Fibroblast of skin of back (primary cell): ENCODE measurements around the gene CDH13.
A peak's percentile ranks its signal among the peaks of the same experiment; 100 is the strongest.

Experiments
- DNase-seq: peaks from one replicate; pipeline ENCODE4 v3.0.0-alpha.2; 2013

The CDH13 gene

DNA sequence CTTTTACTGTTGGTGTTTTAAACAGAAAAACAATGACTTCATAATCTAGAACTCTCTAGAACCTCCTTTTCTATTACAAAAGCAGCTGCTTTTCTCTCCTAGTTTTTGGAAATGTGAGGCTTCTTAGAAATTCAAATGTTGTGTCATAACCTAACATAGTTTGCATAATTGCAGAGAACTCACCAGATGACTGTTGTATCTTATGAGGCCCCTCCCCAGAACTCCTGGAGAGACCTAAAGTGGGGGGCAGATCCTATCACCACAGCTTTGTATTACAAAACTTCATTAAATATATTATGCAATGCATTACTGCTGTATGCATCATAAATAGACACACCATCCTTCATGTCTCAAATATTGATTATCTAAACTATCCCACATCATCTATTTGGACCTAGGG is 642.3 kb downstream of the CDH13 start:
- no peak for DNase-seq

DNA sequence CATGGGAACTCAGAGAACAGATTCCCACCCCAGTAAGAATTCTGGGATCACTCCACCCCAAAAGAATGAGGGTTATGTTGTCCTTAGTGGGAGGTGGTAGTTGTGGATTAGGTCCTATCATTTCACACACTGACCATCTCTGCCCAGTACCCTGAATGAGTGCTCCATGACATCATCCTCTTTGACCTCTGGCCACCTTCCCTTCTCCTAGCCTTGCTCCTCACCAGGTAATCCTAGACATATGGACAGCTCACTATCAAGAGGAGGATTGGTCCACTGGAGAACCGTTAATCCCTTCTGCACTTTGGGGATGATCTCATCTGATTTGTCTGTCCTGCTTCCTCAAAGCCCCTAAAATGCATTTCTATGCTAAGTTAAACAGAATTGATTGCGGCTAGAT is 642.8 kb downstream of the CDH13 start:
- no peak for DNase-seq

DNA sequence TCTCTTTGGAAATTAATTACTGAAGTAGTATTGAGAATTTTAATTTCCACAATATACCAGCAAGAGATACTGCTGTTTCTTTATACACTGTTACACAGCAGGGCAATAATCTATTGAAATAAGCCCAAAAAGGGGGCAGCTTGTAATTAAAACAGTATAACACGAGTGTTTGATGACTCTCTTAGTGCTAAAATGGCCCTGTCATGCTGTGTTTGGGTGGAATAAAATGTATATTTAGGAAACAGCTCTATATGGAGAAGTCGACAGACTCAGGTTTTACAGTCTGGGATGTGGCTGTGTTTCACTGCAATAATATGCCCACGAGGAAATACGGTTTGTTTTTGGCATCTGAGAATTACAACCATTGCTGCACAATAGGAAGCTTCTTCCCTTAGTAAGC is 643.3 kb downstream of the CDH13 start:
- no peak for DNase-seq

DNA sequence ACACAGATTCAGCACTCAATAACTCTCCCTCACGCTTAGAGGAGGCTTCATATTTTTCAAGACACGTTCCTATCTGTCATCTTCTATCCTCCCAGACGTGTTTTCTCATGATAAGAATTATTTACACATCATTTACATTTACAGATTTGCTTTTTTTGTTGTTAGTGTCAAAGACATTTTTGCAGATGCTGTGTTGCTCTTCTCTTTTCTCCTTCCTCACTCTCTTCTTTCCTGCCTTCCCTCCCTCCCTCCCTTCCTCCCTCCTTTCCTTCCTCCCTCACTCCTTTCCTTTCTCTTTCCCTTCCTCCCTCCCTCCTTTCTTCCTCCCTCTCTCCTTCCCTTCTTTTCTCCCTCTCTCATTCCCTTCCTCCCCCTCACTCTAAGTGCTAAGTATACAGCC is 643.9 kb downstream of the CDH13 start:
- no peak for DNase-seq

DNA sequence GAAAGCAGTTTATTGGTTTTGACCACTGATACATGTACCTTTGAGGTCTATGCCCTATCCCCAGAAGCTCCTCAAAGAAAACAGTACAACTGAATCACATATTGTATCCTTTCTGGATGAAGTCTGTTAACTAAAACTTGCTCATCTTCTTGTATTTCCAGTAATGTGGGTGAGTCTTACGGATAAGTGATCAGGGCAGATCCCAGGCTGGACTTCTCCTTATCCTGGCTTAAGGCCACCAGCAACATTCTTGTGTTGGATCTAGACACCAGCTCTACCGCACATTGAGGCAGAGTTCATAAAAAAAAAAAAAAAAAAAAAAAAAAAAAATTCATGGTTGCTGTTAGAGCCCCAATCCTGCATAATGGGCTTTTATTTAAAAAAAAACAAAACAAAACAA is 644.4 kb downstream of the CDH13 start:
- DNase-seq, result peak; percentile 4

DNA sequence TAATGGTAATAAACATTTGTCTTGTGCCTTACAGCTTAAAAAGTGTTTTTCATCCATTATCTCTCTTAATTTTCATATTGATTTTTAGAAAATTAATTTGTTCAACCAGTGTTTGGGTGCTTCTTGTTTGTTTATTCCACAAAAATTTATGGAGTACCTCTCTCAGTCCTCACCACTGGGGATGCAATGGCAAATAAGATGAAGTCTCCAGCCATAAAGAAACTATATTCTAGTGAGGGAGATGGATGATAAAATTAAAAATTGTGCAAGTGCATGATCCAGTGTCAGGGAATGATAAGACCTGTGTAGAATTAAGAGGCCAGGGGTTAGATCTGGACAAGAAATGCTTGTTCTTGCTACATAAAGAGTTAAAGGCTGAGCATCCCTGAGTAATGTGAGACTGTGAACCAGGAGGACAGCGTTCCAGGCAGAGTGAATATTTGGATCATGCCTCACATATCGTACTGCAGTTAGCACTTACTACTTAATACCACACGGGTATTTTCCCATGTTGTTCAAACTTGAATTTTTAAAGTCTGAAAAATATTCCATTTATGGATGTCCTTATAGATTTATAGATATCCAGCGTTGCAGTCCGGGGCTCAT is 645.3 kb downstream of the CDH13 start:
- peak; percentile 56 for DNase-seq

DNA sequence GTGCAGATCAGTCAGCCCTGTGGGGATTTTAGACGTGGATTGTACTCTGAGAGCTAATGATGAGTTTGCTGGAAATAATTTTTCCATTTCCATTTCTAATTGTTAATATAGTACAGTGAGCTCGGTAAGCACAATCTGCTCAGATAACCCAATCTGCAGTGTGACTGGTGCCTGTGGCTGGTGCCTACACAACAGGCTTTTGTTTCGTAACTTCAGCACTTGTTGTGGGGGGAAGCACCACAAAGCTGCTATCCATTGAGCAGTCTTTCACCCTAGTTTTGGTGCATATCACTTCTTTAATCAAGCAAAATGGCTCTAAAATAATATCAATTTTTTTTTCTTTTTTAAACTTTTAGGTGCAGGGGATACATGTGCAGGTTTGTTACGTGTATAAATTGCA is 646.1 kb downstream of the CDH13 start:
- DNase-seq, result no peak

DNA sequence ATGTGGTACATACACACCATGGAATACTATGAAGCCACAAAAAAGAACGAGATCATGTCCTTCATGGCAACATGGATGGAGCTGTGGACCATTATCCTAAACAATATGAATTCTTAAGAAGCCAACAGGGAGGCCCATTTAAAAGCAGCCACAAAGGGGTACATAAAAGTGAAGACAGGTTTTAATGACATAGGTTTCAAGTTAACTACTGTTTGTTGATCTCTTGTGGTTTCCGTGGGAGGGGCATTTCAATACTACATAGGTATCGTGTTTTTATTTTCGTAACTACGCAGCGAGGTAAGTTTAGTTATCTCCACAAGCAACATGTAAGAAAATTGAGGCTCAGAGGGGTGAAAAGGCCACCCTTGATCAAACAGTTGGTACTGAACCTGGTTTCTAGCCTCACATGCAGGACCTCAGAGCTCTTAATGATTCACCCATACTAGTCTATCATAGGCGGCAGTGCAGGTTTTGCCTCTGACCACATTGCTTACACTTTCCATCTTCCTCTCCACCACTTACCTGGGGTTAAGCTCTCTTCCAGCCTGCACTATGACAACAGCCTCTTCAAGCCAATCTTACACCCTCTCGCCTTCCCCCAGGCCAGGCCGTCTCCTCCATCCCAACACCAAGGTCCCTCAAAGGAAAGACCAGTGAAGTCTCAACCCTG is 646.9 kb downstream of the CDH13 start:
- DNase-seq, result no peak

DNA sequence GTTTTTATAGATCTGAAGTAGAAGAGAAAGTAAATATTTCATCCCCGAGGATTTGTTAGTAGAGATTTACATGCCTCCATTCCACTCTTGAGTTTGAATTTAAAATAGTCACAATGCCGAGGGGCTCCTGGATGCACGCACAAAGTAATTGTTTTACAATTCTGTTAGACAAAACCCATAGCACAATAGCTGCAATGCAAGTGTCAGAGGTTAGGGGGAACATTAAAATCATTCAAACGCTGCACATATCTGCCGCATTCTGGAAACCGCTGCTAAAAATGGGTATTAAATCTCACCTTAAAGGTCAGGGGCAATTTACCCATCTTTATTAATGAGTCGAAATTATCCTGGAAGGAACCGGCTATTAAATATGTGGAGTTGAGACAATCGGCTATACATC is 652.5 kb downstream of the CDH13 start:
- no peak for DNase-seq

DNA sequence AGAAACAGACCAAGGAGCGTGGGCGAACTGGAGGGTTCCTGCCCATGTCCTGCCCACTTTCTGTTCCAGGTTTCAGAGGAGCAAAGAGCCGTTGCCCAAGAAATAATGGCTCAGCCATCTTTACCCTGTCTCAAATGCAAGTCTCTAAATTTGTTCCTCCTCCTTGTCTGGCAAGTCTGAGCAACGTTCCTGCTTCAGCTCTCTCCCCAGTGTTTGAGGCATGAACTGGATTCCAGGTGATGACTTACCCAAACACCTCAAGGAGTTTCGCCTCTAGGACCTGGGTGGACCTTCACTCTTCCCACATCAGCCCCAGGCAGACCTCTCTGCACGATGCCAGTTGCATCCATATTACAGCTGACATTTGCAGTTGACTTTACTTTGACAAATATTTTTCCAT is 659.2 kb downstream of the CDH13 start:
- DNase-seq, result no peak

DNA sequence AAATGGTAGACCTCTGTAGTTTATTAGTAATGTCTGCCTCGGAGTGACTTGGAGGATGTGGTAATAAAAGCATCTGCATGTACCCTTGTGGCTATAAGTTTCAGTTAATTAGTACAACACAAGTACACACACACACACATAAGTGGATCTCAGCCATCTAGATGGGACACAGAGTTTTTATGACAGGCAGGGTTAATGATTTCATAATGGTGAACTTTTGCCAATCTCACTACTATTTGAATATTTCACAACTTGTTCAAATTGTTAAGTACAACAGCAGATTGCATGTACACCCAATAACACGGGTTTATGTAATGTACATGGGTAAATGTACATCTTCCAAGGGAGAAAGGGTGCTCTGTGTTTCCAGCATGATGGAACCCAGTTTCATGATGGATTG is 669.7 kb downstream of the CDH13 start:
- no peak for DNase-seq

DNA sequence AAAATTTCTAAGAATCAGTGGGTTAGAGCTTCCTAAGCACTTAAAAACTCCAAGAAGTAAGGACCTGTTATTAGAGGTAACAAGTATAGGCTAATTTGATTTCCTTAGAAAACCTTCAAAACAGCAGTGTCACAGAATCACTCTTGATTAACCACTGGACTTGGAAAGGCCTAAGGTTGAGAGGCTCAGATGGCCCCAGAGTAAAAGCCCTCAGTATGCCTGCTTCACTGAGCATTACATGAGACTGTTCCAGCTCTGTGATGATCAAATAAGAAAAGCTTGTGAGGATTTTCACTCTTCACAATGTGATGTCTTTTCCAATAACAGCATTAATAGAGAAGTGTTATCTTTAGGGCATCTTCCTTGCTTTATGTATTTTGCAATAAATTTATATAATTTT is 671.8 kb downstream of the CDH13 start:
- no peak for DNase-seq

DNA sequence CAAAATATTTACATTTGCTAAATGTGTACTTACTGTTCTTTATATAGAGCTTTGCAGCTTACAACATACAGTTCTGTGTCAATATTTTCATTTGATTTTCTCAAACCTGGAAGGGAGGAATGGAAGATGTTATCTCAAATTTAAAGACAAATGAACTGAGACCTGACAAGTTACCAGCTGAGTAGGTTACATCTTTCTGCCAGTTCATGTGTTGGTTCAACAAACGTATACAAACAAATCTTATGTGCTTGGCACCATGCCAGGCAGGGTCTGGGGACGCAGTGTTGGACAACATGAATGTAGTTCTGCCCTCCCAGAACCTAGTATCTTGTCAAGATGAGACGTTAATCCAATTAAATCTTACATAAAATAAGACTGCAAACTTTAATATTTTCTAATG is 673.6 kb downstream of the CDH13 start:
- DNase-seq, result no peak

DNA sequence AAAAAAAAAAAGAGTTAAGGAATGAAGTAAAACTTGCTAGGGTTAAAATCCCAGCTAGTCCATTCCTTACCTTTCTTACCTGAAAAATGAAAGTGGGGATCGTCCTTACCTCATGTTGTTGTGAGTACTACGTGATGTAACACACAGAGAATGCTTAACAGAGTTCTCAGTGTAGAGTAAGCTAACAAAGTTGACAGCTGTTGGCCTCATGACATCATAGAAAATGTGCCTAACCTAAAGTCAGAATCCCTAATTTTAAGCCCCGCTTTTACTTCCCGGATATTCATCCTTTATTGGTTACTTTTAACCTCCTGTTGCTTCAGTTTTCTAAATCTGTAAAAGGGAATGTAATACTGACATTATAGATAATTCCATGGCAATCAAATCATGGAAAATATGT is 675.2 kb downstream of the CDH13 start:
- DNase-seq, result no peak

DNA sequence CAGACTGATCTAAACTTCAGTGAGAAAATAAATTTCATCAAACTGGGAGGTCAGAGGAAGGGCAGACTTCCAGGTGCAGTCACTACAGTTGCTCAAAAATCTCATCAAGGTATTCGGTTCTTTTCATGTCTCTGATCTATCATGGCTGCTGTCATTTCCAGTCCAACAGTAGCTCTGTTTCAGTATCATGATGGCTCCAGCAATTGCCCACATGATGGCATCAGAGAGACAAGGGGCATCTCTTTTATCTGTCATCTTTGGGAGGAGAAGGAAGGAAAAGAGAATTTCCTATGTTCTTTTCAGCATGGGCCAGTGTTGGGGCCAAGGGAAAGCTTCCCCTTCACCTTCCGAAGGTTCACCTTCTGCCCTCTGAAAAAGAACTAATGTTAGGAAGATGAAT is 676.1 kb downstream of the CDH13 start:
- DNase-seq, result no peak

DNA sequence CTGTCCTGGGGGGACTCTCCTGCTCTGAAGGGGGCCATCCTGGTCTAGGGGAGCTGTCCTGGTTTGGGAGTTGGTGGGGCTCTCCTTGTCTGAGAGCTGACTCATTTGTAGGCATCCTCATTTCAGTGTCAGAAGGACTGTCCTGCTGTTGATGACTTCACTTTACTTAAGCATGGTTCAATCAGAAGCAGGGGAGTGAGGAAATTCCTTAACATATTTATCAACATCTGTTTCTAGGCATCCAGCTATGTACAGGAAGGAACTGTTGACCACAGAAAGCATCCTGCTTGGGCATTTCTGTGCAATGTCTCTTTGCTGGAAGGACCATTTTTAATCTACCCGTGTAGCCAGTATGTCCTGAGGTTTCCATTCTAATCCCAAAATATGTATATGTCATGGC is 678.3 kb downstream of the CDH13 start:
- peak; percentile 94 for DNase-seq

DNA sequence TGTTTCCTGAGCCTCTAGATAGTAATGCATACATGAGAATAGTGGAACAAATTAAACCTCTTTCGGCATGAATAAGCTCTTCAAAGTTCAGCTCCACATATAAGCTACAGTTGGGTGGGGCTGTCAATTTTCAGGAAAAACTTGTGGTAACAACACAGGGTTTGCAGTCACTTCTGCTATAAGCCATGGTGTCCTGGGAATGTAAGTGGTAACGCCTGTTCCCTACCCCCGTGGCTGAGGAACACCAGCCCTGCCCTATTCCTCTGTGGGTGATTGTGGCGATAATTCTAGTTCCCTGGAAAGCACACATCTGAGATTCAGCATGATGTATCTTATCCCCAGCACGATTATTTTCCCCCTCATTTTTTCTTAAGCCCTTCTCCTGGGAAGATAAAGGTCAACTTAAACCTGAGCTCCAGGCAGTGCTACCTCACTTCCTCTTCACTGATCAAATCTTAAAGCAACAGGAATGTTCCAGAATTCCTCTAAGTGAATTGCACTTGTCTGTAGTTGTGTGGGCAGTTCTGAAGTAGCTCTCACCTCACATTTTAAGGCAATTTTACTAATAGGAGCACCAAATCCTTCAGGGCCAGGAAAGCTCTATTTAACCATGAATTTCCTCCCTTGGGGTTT is 680.3 kb downstream of the CDH13 start:
- DNase-seq, result no peak

DNA sequence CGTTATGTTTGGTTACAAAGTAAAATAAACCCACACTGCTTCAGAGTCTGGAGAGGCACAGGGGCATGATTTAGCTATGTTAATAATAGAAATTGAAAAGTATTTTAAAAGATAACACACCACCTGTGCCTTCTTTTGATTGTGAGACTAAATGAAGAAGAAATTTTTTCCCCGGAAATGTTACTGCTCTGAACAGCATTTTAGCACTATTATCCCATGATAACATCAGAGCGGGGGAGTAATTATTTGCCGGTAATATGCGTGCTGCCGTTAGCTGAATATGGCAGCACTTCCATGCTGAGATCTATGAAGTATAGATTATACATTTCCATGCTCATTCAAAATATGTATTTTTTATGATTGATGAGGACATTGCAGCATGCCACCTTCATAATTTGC is 680.8 kb downstream of the CDH13 start:
- no peak for DNase-seq

DNA sequence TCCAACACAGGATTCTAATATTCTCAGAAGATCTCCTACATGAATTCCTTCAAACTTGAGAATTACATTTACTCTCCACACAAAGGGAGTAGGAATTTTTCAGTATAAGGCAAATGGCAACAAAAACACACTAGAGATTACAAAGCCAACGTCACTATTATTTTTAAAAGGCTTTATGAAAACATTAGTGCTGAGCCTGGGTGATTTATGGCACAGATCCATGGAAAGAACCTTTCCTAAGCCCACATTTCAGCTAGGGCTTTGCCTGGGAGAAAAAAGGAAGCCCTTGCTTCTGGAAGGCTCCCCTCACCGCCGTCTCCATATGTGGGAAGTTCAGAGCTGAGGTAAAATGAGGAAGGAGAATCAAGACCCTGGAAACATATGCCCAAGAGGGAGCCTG is 681.6 kb downstream of the CDH13 start:
- peak; percentile 75 for DNase-seq

DNA sequence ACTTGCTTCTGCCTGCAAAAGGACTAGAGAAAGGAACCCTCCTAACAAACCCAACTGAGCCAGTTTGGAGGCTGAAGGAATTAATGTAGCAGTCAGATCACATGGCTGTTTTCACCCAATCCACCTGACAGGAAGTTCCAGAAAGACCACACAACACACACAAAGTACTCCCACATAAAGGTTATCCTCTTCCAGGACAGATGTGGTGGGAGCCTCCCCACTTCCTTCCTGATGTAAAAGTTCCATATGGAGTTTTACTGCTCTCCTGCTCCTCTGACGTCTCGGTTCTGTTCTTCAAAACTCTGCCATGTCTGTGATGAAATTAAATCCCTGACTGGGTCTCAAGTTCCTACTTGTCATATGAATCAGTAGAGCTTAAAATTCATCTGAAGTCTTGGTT is 684.0 kb downstream of the CDH13 start:
- no peak for DNase-seq

DNA sequence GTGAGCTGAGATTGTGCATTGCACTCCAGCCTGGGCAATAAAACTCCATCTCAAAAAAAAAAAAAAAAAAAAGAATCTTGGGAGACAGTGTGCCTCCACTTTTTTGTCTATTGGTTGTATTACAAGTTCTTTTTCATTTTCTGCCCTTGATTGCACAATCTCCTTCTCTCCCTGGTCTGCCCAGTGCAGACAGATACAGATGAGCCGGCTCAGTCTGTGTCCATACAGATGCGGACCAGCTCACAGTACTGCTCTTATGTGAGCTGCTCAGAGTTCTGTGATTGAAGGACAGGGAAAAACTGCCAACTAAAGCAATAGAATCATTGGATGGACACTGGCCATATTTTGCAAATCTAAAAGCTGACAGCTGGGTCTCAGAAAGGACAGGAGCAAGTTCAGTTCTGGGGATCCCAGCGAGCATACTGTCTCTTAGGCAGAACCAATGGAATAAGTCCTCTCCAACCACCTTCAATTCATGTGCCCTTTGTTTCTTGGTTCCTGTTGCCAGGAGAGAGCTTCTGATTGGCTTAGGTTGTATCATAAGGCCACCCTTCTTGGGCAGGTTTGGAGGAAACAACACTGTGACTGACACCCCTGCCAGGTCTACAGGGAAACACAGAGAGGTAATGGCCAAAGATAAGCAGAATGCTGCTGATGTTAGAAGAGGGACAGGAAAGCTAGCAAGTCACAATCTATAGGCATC is 685.4 kb downstream of the CDH13 start:
- no peak for DNase-seq

DNA sequence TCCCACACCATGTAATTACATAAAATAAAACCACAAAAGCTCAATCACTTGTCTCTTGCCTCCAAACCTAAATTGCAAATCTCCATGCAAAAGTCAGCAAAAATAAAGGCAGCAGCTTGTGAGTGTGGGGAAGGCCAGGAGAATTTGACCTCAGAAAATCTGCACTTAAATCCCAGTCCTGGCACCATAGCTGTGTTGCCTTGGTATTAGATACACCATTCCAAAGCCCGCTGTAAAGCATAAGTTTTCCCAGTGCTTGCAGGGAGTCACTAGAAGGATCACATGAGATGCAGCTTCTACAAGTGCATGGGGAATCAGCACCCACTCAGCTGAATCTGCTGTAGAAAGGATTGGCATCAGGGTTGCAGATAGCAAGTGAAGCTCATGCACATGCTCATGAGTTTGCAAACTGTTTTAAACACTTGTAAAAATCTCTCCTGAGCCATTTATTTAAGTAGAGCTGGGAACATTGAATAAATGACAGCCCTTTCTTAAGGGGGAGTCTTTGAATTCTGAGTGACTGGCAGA is 686.0 kb downstream of the CDH13 start:
- no peak for DNase-seq

DNA sequence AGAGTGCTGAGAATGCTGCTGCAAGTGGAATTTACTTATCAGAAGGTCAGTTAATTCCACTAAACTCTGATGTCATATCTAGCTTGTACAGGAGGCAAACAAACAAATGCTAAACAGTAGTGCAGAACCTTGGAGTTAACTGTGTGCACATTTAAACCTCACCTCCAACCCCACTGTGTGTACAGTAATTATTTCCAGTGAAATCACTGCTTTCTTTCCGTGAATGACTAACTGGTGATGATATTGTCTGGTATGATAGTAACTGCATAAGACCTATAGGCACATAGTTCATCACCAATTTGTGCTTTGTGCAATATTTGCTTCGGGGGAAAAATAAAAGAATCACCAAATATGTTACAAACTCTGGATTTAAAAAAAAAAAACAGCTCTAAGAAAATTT is 688.5 kb downstream of the CDH13 start:
- peak; percentile 51 for DNase-seq

DNA sequence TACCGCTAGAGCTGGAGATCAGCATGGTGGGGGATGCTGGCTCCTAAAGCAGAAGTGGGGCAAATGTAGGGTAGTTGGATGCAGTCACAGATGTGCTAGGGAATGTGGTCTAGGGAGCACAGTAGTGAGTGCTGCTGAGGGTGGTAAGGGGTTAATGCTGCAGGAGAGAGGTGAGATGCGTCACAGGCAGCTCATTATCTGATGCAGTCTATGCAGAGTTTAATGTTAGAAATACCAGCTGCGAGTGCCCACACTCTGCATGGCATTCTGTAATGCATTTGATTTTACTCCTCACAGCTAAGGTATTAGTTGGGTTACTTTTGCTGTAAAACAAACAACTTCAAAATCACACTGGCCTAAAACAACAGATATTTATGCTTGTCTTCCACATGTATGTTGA is 689.7 kb downstream of the CDH13 start:
- no peak for DNase-seq
